B cell (primary cell): ENCODE data around the gene COA7. TPM values are rescaled to one million over a fixed set of nuclear protein-coding genes. Genes with fewer than 3 reads are reported as not detected.
A peak's percentile ranks its signal among the peaks of the same experiment; 100 is the strongest.

Experiments
- ATAC-seq: fragments of 200-7000 bp; cut with Tn5 transposase; one replicate; pipeline ENCODE4 v1.10.0; 2021; ENCODE audit warnings: low read depth, mild to moderate bottlenecking, moderate number of reproducible peaks, moderate library complexity
- CTCF ChIA-PET: fragments of 350-600 bp; sonication (Branson Sonifier 250); formaldehyde crosslinking; loops from one replicate; lab custom pipeline; 2021; ENCODE audit warnings: antibody characterized with exemption, inconsistent platforms; lab: Charles Lee
- POLR2A ChIA-PET: fragments of 350-600 bp; sonication (Branson Sonifier 250); formaldehyde crosslinking; loops from one replicate; lab custom pipeline; 2021; ENCODE audit warnings: antibody characterized with exemption; lab: Charles Lee
- DNase-seq: peaks from one replicate; pipeline ENCODE4 v3.0.0; 2013
- H2AFZ ChIP-seq: 2 replicates; pipeline ENCODE4 v1.6.1; 2012; ENCODE audit warnings: mild to moderate bottlenecking, low read depth, low read length; ENCODE audit not compliant: insufficient read depth, poor library complexity, severe bottlenecking
- H3K27ac ChIP-seq, 2 donors: 1 replicate in 1 of 2; 2 replicates in 1 of 2; pipeline ENCODE4 v1.5.1; 2012 to 2013; ENCODE audit warnings: low read length in 2 of 2, mild to moderate bottlenecking in 2 of 2, moderate library complexity in 1 of 2
- H3K27me3 ChIP-seq, 4 experiments: fragments of 200-600 bp in 1 of 4; sonication (generic) in 1 of 4; replicated peaks in 1 of 4; 1 replicate in 2 of 4; 2 replicates in 2 of 4; pipeline versions ENCODE4 v1.6.1 to v1.7.0; 2013 to 2016; ENCODE audit warnings: low read length in 3 of 4, mild to moderate bottlenecking in 2 of 4, mixed read lengths in 1 of 4, moderate library complexity in 1 of 4; ENCODE audit not compliant: insufficient read depth in 4 of 4, control insufficient read depth in 3 of 4; ENCODE audit errors: control extremely low read depth in 1 of 4
- H3K36me3 ChIP-seq, 2 experiments: replicated peaks in 1 of 2; 1 replicate in 1 of 2; 2 replicates in 1 of 2; pipeline versions ENCODE4 v1.6.1 to v1.7.1; 2013; ENCODE audit warnings: low read length in 1 of 2; ENCODE audit not compliant: insufficient read depth in 2 of 2, control insufficient read depth in 1 of 2; ENCODE audit errors: control extremely low read depth in 1 of 2, extremely low read depth in 1 of 2
- H3K4me1 ChIP-seq, 2 donors: fragments of 200-600 bp in 1 of 2; sonication (generic) in 1 of 2; 1 replicate in 1 of 2; 2 replicates in 1 of 2; pipeline versions ENCODE4 v1.5.1 to v1.6.1; 2013 to 2017; ENCODE audit warnings: low read length in 2 of 2; ENCODE audit not compliant: control insufficient read depth in 2 of 2, insufficient read depth in 2 of 2
- H3K4me2 ChIP-seq: replicated peaks from 2 replicates; pipeline ENCODE3; 2012; ENCODE audit warnings: mild to moderate bottlenecking, low read depth, low read length; ENCODE audit not compliant: poor library complexity, severe bottlenecking
- H3K4me3 ChIP-seq, 5 experiments: fragments of 200-600 bp in 1 of 5; sonication (generic) in 1 of 5; 1 replicate in 3 of 5; 2 replicates in 2 of 5; pipeline versions ENCODE4 v1.5.1 to v1.7.0; 2011 to 2016; ENCODE audit warnings: low read length in 4 of 5, mild to moderate bottlenecking in 4 of 5, low read depth in 2 of 5, control low read depth in 1 of 5, moderate library complexity in 1 of 5; ENCODE audit not compliant: insufficient read depth in 1 of 5; ENCODE audit errors: control extremely low read depth in 1 of 5, extremely low read depth in 1 of 5
- H3K79me2 ChIP-seq: fragments of 200-600 bp; sonication (generic); one replicate; pipeline ENCODE4 v1.6.0; 2016; ENCODE audit warnings: low read length; ENCODE audit not compliant: control insufficient read depth, insufficient read depth
- H3K9ac ChIP-seq: fragments of 200-600 bp; sonication (generic); 2 replicates; pipeline ENCODE4 v1.6.1; 2017; ENCODE audit warnings: mild to moderate bottlenecking, low read length, moderate library complexity
- H3K9me3 ChIP-seq, 3 donors: one replicate each; pipeline versions ENCODE4 v1.6.1 to v1.7.1; 2013; ENCODE audit warnings: low read length in 2 of 3; ENCODE audit not compliant: control insufficient read depth in 2 of 3, insufficient read depth in 1 of 3; ENCODE audit errors: control extremely low read depth in 1 of 3
- H4K20me1 ChIP-seq: 2 replicates; pipeline ENCODE4 v1.6.0; 2012; ENCODE audit warnings: mild to moderate bottlenecking, low read length; ENCODE audit not compliant: insufficient read depth, control insufficient read depth, poor library complexity, severe bottlenecking
- H3K27ac Mint-ChIP-seq: one replicate; pipeline ENCODE4 v1.8.0; 2021; ENCODE audit warnings: mixed read lengths
- H3K27me3 Mint-ChIP-seq: one replicate; pipeline ENCODE4 v1.8.0; 2021; ENCODE audit warnings: mixed read lengths
- H3K4me1 Mint-ChIP-seq: one replicate; pipeline ENCODE4 v1.8.0; 2021; ENCODE audit warnings: mixed read lengths
- H3K4me3 Mint-ChIP-seq: one replicate; pipeline ENCODE4 v1.8.0; 2021; ENCODE audit warnings: mixed read lengths
- H3K9me3 Mint-ChIP-seq: one replicate; pipeline ENCODE4 v1.8.0; 2022; ENCODE audit warnings: mixed read lengths; ENCODE audit not compliant: insufficient read depth
- CTCF ChIP-seq: fragments of 200-600 bp; IDR thresholded peaks from one replicate; pipeline ENCODE4 v1.8.0; 2022; ENCODE audit warnings: antibody characterized with exemption, mild to moderate bottlenecking
- EZH2 ChIP-seq: IDR thresholded peaks from 2 replicates; pipeline ENCODE4 v1.6.1; 2012; ENCODE audit warnings: borderline replicate concordance, low read depth, mild to moderate bottlenecking, moderate library complexity, low read length; ENCODE audit not compliant: insufficient read depth, poor library complexity, severe bottlenecking
- WGBS: methylation state at CpG from one replicate; pipeline ENCODE4 v1.1.5; 2013; ENCODE audit warnings: missing lambda C conversion rate; ENCODE audit not compliant: insufficient coverage; 5-methylcytosine and 5-hydroxymethylcytosine counted together
- intact Hi-C: fragments of 100-400 bp; cut with micrococcal nuclease; formaldehyde crosslinking; loops from one replicate; pipeline ENCODE4 v1.10.0; 2022
- polyA plus RNA-seq: library from polyadenylated mRNA; depleted of rRNA; stranded (reverse); fragments of >200 nt; gene quantifications from 2 replicates; pipeline ENCODE4 v1.2.3, GENCODE V29; 2012
- total RNA-seq, 2 donors: library from RNA; stranded (reverse); fragments of 120-200 nt in 1 of 2; gene quantifications; 1 replicate in 1 of 2; 2 replicates in 1 of 2; pipeline versions ENCODE4 v1.2.3 to v1.2.4, GENCODE V29; 2013 to 2022

Gene COA7
- total and polyA plus RNA-seq, 2 donors (not counting 1 experiment from before 2014, with no cell fraction given): 1.3 to 11.3 TPM

DNA sequence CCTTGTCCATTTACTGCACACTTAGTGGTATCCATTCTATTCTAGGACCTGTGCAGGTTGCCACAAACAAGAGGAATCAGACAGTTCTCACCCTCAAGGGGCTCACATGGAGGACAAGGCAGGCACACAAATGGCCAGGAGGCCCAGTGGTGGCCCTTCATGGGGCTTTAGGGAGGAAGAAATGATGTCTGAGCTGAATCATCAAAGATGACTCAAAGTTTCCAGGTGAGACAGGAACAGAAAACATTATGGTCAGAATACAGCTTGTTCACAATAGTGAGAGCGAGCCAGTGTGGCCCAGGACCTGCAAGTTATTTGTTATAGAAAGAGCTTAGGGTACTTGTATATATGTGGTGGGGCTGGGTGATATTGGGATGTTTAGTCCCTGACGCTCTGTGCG, 38.8 kb downstream of the COA7 start:
- peaks cover 8 to 38% of the 10 kb centered on the region in 2 experiments for H3K36me3 ChIP-seq
- no peak for DNase-seq
- CTCF ChIA-PET: interaction anchor here (1.0 to 3.3 kb wide), 5 partner anchors 9 to 55 kb away, joined by 3 to 10 read pairs (median 7); no protein-coding TSS in a partner anchor
- POLR2A ChIA-PET: interaction anchor here (0.5 to 1.7 kb wide), 5 partner anchors 11 to 169 kb away, joined by 4 to 13 read pairs (median 6); partner anchors contain the start of genes SHISAL2A and TUT4
- no peaks in the 10 kb centered on the region for H4K20me1 ChIP-seq
- no peaks in the 10 kb centered on the region for H3K27me3 ChIP-seq
- no peak for TF ChIP-seq CTCF
- no peak for TF ChIP-seq EZH2
- H3K9ac ChIP-seq: no peak overlapping the region
- peak overlapping the region in 1 of 2 donors; percentile 21 for H3K27ac ChIP-seq
- H2AFZ ChIP-seq: no peak overlapping the region
- peak overlapping the region; percentile 46 for H3K4me3 Mint-ChIP-seq
- intact Hi-C loops: loop anchor here (1.0 kb wide), 1 partner anchor 22 kb away; no protein-coding TSS in a partner anchor
- no peaks in the 10 kb centered on the region for H3K9me3 Mint-ChIP-seq
- no peaks in the 10 kb centered on the region for H3K79me2 ChIP-seq
- H3K27me3 Mint-ChIP-seq: no peaks in the 10 kb centered on the region
- WGBS: 90% methylated on average over 2 of the region's 3 CpGs
- H3K4me3 ChIP-seq: no peak overlapping the region
- H3K4me1 ChIP-seq: no peaks in the 10 kb centered on the region
- H3K4me2 ChIP-seq: no peak overlapping the region
- peak overlapping the region; percentile 86 for H3K27ac Mint-ChIP-seq
- H3K4me1 Mint-ChIP-seq: peaks cover 28% of the 10 kb centered on the region
- peak; percentile 60 for ATAC-seq
- peaks cover 0 to 3% (median 0%) of the 10 kb centered on the region in 3 donors for H3K9me3 ChIP-seq

- peak; percentile 53 for ATAC-seq
- H3K4me3 ChIP-seq: no peak overlapping the region
- intact Hi-C loops: loop anchor here (1.0 kb wide), 1 partner anchor 21 kb away; no protein-coding TSS in a partner anchor
- no peak for DNase-seq
- POLR2A ChIA-PET: interaction anchor here (1.2 to 1.7 kb wide), 3 partner anchors 10 to 106 kb away, joined by 5 to 13 read pairs (median 8); partner anchors contain the start of genes SHISAL2A and TUT4
- H3K79me2 ChIP-seq: no peaks in the 10 kb centered on the region
- no peaks in the 10 kb centered on the region for H3K27me3 ChIP-seq
- Mint-ChIP-seq H3K9me3 (no peaks in the 10 kb centered on the region), H3K27me3 (no peaks in the 10 kb centered on the region), H3K4me3 (no peak overlapping the region), H3K4me1 (peaks cover 28% of the 10 kb centered on the region), H3K27ac (peak overlapping the region; percentile 86)
- CTCF ChIA-PET: interaction anchor here (0.7 to 3.3 kb wide), 6 partner anchors 9 to 136 kb away, joined by 3 to 10 read pairs (median 6); no protein-coding TSS in a partner anchor
- no peak overlapping the region for H3K9ac ChIP-seq
- no peak overlapping the region for H3K4me2 ChIP-seq
- H3K9me3 ChIP-seq: peaks cover 0 to 3% (median 0%) of the 10 kb centered on the region in 3 donors
- no peaks in the 10 kb centered on the region for H4K20me1 ChIP-seq
- peak overlapping the region in 1 of 2 donors; percentile 21 for H3K27ac ChIP-seq
- no peak overlapping the region for H2AFZ ChIP-seq
- peaks cover 8 to 38% of the 10 kb centered on the region in 2 experiments for H3K36me3 ChIP-seq
- no peaks in the 10 kb centered on the region for H3K4me1 ChIP-seq
- WGBS: 100% methylated on average over 1 of the region's 1 CpG
- TF ChIP-seq CTCF: no peak
- no peak for TF ChIP-seq EZH2
Observed at GRCh38 chr1:52658795-52659194, 39.4 kb downstream of the COA7 start.
